K562 (cell line): ENCODE measurements around the gene PEX10. TPM values are rescaled to one million over a fixed set of nuclear protein-coding genes. Genes with fewer than 3 reads are reported as not detected.

Experiments
- ATAC-seq: fragments of 200-7000 bp; cut with Tn5 transposase; 3 replicates; pipeline ENCODE4 v1.9.1; 2020; ENCODE audit warnings: moderate library complexity
- BruUV-seq: library from RNA; stranded (reverse); fragments of 400-500 nt; replicated peaks from 2 replicates; lab custom pipeline; 2021; lab: Mats Ljungman, UMichigan
- CTCF ChIA-PET: fragments of 300-600 bp; formaldehyde crosslinking; extraction: SDS; loops from one replicate; lab custom pipeline; 2021; ENCODE audit warnings: low intra/inter-chr PET ratio; lab: Yijun Ruan, JAX
- POLR2A ChIA-PET: fragments of 300-600, 350-650 bp; sonication (Branson Sonifier 250); formaldehyde crosslinking; extraction: SDS; loops from one replicate; lab custom pipeline; 2021; ENCODE audit warnings: antibody characterized with exemption, inconsistent platforms; lab: Yijun Ruan, JAX
- DNase-seq, 4 experiments: peaks; one replicate each; pipeline versions ENCODE4 v3.0.0 to v3.0.0-alpha.2; 2011 to 2018; ENCODE audit warnings: low spot score in 3 of 4, mixed read lengths in 3 of 4; ENCODE audit errors: extremely low read depth in 1 of 4
- FAIRE-seq: peaks from 2 replicates; lab custom pipeline; 2011; peaks lifted over from hg19 to GRCh38; lab: Jason Lieb, UNC
- H2AFZ ChIP-seq: 2 replicates; pipeline ENCODE4 v1.6.0; 2011; ENCODE audit warnings: low read depth, low read length, control low read depth, inconsistent platforms
- H3K27ac ChIP-seq: fragments of 200-600 bp; 3 replicates; pipeline ENCODE4 v1.8.0; 2011; ENCODE audit warnings: low read depth, mild to moderate bottlenecking, control low read depth, inconsistent platforms, low read length, moderate library complexity, mixed read lengths; ENCODE audit errors: extremely low read depth
- H3K27me3 ChIP-seq, 2 experiments: fragments of 300-600 bp in 1 of 2; 2 replicates in 1 of 2; 3 replicates in 1 of 2; pipeline versions ENCODE4 v1.6.0 to v1.8.0; 2011; ENCODE audit warnings: inconsistent platforms in 2 of 2, low read length in 2 of 2, mild to moderate bottlenecking in 1 of 2, mixed read lengths in 1 of 2, moderate library complexity in 1 of 2; ENCODE audit not compliant: control insufficient read depth in 2 of 2, insufficient read depth in 2 of 2
- H3K36me3 ChIP-seq: fragments of 300-600 bp; 3 replicates; pipeline ENCODE4 v1.8.0; 2011; ENCODE audit warnings: mild to moderate bottlenecking, low read length, inconsistent platforms; ENCODE audit not compliant: control insufficient read depth, insufficient read depth
- H3K4me1 ChIP-seq, 2 experiments: fragments of 200-600 bp in 1 of 2; replicated peaks in 1 of 2; 2 replicates in 1 of 2; 3 replicates in 1 of 2; pipeline versions ENCODE4 v1.5.1 to v1.8.0; 2011; ENCODE audit warnings: inconsistent platforms in 2 of 2, low read length in 2 of 2, mild to moderate bottlenecking in 1 of 2, mixed read lengths in 1 of 2, moderate library complexity in 1 of 2; ENCODE audit not compliant: control insufficient read depth in 2 of 2, insufficient read depth in 2 of 2
- H3K4me2 ChIP-seq: 2 replicates; pipeline ENCODE4 v1.6.1; 2011; ENCODE audit warnings: low read length, control low read depth, inconsistent platforms, mixed read lengths; ENCODE audit not compliant: insufficient read depth
- H3K4me3 ChIP-seq: fragments of 200-600 bp; sonication (generic), shearing (Covaris generic); 2 replicates; pipeline ENCODE4 v1.5.1; 2016; ENCODE audit warnings: control low read depth, inconsistent platforms
- H3K79me2 ChIP-seq: fragments of 200-600 bp; 3 replicates; pipeline ENCODE4 v1.8.0; 2011; ENCODE audit warnings: low read length, inconsistent platforms; ENCODE audit not compliant: control insufficient read depth, insufficient read depth
- H3K9ac ChIP-seq, 2 experiments: 2 replicates each; pipeline versions ENCODE4 v1.6.0 to v1.6.1; 2011; ENCODE audit warnings: low read depth in 2 of 2, low read length in 2 of 2, control low read depth in 1 of 2, inconsistent platforms in 1 of 2, mild to moderate bottlenecking in 1 of 2, mixed read lengths in 1 of 2; ENCODE audit not compliant: insufficient read depth in 1 of 2
- H3K9me1 ChIP-seq: one replicate; pipeline ENCODE4 v1.6.0; 2011; ENCODE audit warnings: inconsistent platforms, mild to moderate bottlenecking, low read length, moderate library complexity; ENCODE audit not compliant: control insufficient read depth, insufficient read depth
- H3K9me3 ChIP-seq: replicated peaks from 2 replicates; pipeline ENCODE4 v1.5.1; 2011; ENCODE audit warnings: low read depth, low read length, inconsistent platforms; ENCODE audit not compliant: control insufficient read depth, insufficient read depth
- H4K20me1 ChIP-seq: replicated peaks from 2 replicates; pipeline ENCODE4 v1.6.1; 2011; ENCODE audit warnings: low read length, inconsistent platforms, mixed read lengths; ENCODE audit not compliant: control insufficient read depth, insufficient read depth
- CEBPB ChIP-seq: fragments of 450-650 bp; IDR thresholded peaks from 2 replicates; pipeline ENCODE4 v1.6.1; 2016; ENCODE audit warnings: missing genetic modification characterization, missing compliant biosample characterization
- EGR1 ChIP-seq: fragments of 450-650 bp; conservative IDR thresholded peaks from 2 replicates; pipeline ENCODE4 v1.6.1; 2017; ENCODE audit warnings: mild to moderate bottlenecking
- HMBOX1 ChIP-seq: sonication (generic); IDR thresholded peaks from 2 replicates; pipeline ENCODE4 v1.6.1; 2016
- LCOR ChIP-seq: sonication (generic); formaldehyde crosslinking; IDR thresholded peaks from 2 replicates; pipeline ENCODE4 v1.8.0; 2022; ENCODE audit warnings: mild to moderate bottlenecking, missing genetic modification reagents
- NELFE ChIP-seq: IDR thresholded peaks from 2 replicates; pipeline ENCODE4 v1.6.1; 2011; ENCODE audit warnings: mild to moderate bottlenecking; ENCODE audit not compliant: insufficient read depth, insufficient read length
- PKNOX1 ChIP-seq: fragments of 450-650 bp; IDR thresholded peaks from 2 replicates; pipeline ENCODE4 v1.6.1; 2016
- POLR2AphosphoS2 ChIP-seq: IDR thresholded peaks from 2 replicates; pipeline ENCODE4 v1.6.1; 2012; ENCODE audit warnings: low read length, improper control_type of control experiment
- PPARD ChIP-seq: fragments of 250-450 bp; sonication (Bioruptor Pico); IDR thresholded peaks from 2 replicates; pipeline ENCODE4 v1.8.0; 2022; ENCODE audit warnings: inconsistent platforms, mild to moderate bottlenecking, moderate library complexity
- SAP30 ChIP-seq: fragments of 200-600 bp; sonication (generic); IDR thresholded peaks from 2 replicates; pipeline ENCODE4 v1.6.1; 2012; ENCODE audit warnings: borderline replicate concordance, low read depth, mild to moderate bottlenecking, moderate library complexity, low read length, control low read depth, inconsistent platforms; ENCODE audit not compliant: insufficient read depth, poor library complexity, severe bottlenecking
- SETDB1 ChIP-seq: IDR thresholded peaks from one replicate; pipeline ENCODE4 v1.6.1; 2012; ENCODE audit warnings: low read length, control low read depth, inconsistent platforms
- SMAD3 ChIP-seq: fragments of 450-650 bp; formaldehyde crosslinking; conservative IDR thresholded peaks from 2 replicates; pipeline ENCODE4 v1.4.0; 2020; ENCODE audit warnings: mild to moderate bottlenecking
- SRSF1 ChIP-seq: fragments of 200-400 bp; formaldehyde crosslinking; IDR thresholded peaks from 2 replicates; pipeline ENCODE4 v1.6.1; 2017; ENCODE audit warnings: mild to moderate bottlenecking, low read depth, low read length, moderate library complexity
- WGBS: fragments of 100-300 bp; shearing (Covaris generic); methylation state at CpG from one replicate; pipeline ENCODE4 v1.1.6; 2016; ENCODE audit warnings: low coverage, mixed read lengths; ENCODE audit not compliant: insufficient coverage; ENCODE audit errors: missing lambda C conversion rate; 5-methylcytosine and 5-hydroxymethylcytosine counted together
- in situ Hi-C: fragments of 300-500 bp; cut with MboI; formaldehyde crosslinking; loops from 4 replicates; pipeline ENCODE4 v1.15.0; 2018; ENCODE audit warnings: inconsistent platforms, mixed read lengths
- intact Hi-C: fragments of 100-400 bp; cut with micrococcal nuclease; formaldehyde crosslinking; loops from 2 replicates; pipeline ENCODE4 v1.14.2; 2022
- polyA plus RNA-seq, 8 experiments: library from polyadenylated mRNA; depleted of rRNA in 4 of 8; stranded (reverse) in 5 of 8; unstranded in 3 of 8; fragments of >200 nt; fragmentation: Nextera tagmentation in 2 of 8; fragmentation: Illumina TruSeq in 1 of 8; extraction: Ambion mirVana in 2 of 8; extraction: Trizol in 1 of 8; gene quantifications; 2 replicates each; pipeline versions ENCODE4 v1.2.1 to v1.2.3, GENCODE V29; 2011 to 2014; ENCODE audit warnings: inconsistent platforms in 1 of 8, missing spikeins in 1 of 8
- total RNA-seq, 7 experiments: library from RNA; depleted of rRNA in 6 of 7; stranded (reverse); fragments of >200 nt in 6 of 7; fragmentation: Illumina TruSeq in 2 of 7; extraction: Trizol in 2 of 7; gene quantifications; 2 replicates each; pipeline versions ENCODE4 v1.2.1 to v1.2.3, GENCODE V29; 2011 to 2021; ENCODE audit warnings: low replicate concordance in 1 of 7

PEX10 gene
- total and polyA plus RNA-seq, 9 of the 15 experiments (the other 6 are each of a cell fraction or from before 2014, with no cell fraction given): 0.03 to 26.2 (median 8.7) TPM

- H4K20me1 ChIP-seq: no peaks in the 10 kb centered on the region
- no peak overlapping the region for H3K4me3 ChIP-seq
- no peak overlapping the region for H3K27ac ChIP-seq
- no peak for ATAC-seq
- no peaks in the 10 kb centered on the region for H3K9me3 ChIP-seq
- TF ChIP-seq EGR1 (no peak), PPARD (CRISPR knock-in tag) (no peak), SRSF1 (no peak), PKNOX1 (no peak), SMAD3 (CRISPR knock-in tag) (no peak), LCOR (CRISPR knock-in tag) (no peak), CEBPB (no peak), SETDB1 (no peak), NELFE (no peak), POLR2AphosphoS2 (no peak), HMBOX1 (no peak), SAP30 (no peak)
- no peaks in the 10 kb centered on the region for H3K9me1 ChIP-seq
- no peak overlapping the region; a peak in 1 of 4 replicates for H3K9ac ChIP-seq
- H3K27me3 ChIP-seq: no peaks in the 10 kb centered on the region
- in situ Hi-C loops (no loop called here), intact Hi-C loops (no loop called here)
- no peak for DNase-seq
- H3K4me2 ChIP-seq: no peak overlapping the region
- H3K36me3 ChIP-seq: peaks cover 54% of the 10 kb centered on the region
- ChIA-PET CTCF (no interaction called here), POLR2A (interaction anchor here (0.6 to 3.4 kb wide), 6 partner anchors 10 to 454 kb away, joined by 3 to 24 read pairs (median 3); no protein-coding TSS in a partner anchor)
- no TSS peak for BruUV-seq
- 89% methylated on average over 6 of the region's 8 CpGs for WGBS
- H3K4me1 ChIP-seq: peaks cover under 1 to 71% of the 10 kb centered on the region in 2 experiments; a peak in 3 of 5 replicates
- H2AFZ ChIP-seq: no peak overlapping the region
- peaks cover 14% of the 10 kb centered on the region; the same call in 2 of the 3 replicates for H3K79me2 ChIP-seq
- FAIRE-seq: no peak
These were observed 4.4 kb downstream of the PEX10 start for GRCh38 chr1:2407991-2408275.
